Stimulated activated CD8-positive, alpha-beta memory T cell treated with anti-CD3 and anti-CD28 coated beads, Interleukin-2, amount 100 ng/mL, for 1 hour (primary cell): ENCODE data around the gene C1QBP.
"Not testable (repeated sequence)": the region's sequence is repeated elsewhere in the genome, so short reads cannot be mapped to it uniquely, and the experiment has no call there.

ENCODE experiments used
- DNase-seq, 2 donors: peaks; one replicate each; pipeline ENCODE4 v3.0.0-alpha.2; 2020; ENCODE audit warnings: low read depth in 2 of 2

The C1QBP gene

GRCh38 chr17:5431949-5432556, 6.9 kb downstream of the C1QBP start:
- DNase-seq: no peak

- DNase-seq: not testable (repeated sequence)
Observed at GRCh38 chr17:5431234-5431633, 7.7 kb downstream of the C1QBP start.

GRCh38 chr17:5430413-5430999, 8.4 kb downstream of the C1QBP start:
- DNase-seq: no peak

GRCh38 chr17:5429191-5429887, 9.6 kb downstream of the C1QBP start:
- DNase-seq: no peak

- no peak for DNase-seq
Observed at GRCh38 chr17:5425826-5426225, 13.1 kb downstream of the C1QBP start.

GRCh38 chr17:5424909-5425308, 14.0 kb downstream of the C1QBP start:
- no peak for DNase-seq

GRCh38 chr17:5422505-5422904, 16.4 kb downstream of the C1QBP start:
- DNase-seq: no peak

- peak; percentile 69 to 72 for DNase-seq
Observed at GRCh38 chr17:5419959-5420653, 18.8 kb downstream of the C1QBP start, which contains the start of gene RPAIN. TSS of gene RPAIN (plus strand) at chr17:5420182. CDS start at chr17:5420211, 29 bp downstream.

- DNase-seq: peak; percentile 89 to 92
Observed at GRCh38 chr17:5419356-5419958, 19.5 kb downstream of the C1QBP start, which contains the start of gene NUP88. TSS of gene NUP88 (minus strand) at chr17:5419662. CDS start at chr17:5419650, 12 bp downstream.

- DNase-seq: peak; percentile 12 to 33
Observed at GRCh38 chr17:5418858-5419355, 20.0 kb downstream of the C1QBP start.

- no peak for DNase-seq
Observed at GRCh38 chr17:5416901-5417300, 22.1 kb downstream of the C1QBP start.

GRCh38 chr17:5413682-5414081, 25.3 kb downstream of the C1QBP start:
- DNase-seq: no peak

GRCh38 chr17:5410594-5411272, 28.2 kb downstream of the C1QBP start:
- no peak for DNase-seq

GRCh38 chr17:5408186-5408585, 30.8 kb downstream of the C1QBP start:
- DNase-seq: no peak

GRCh38 chr17:5405400-5405799, 33.6 kb downstream of the C1QBP start:
- DNase-seq: no peak

GRCh38 chr17:5399767-5400166, 39.2 kb downstream of the C1QBP start:
- no peak for DNase-seq

GRCh38 chr17:5396612-5397011, 42.3 kb downstream of the C1QBP start:
- no peak for DNase-seq

- DNase-seq: no peak
Observed at GRCh38 chr17:5391678-5392077, 47.3 kb downstream of the C1QBP start.
